HepG2 (cell line): Measurements from ENCODE around the gene DZANK1. TPM values are rescaled to one million over a fixed set of nuclear protein-coding genes. Genes with fewer than 3 reads are reported as not detected.

Source experiments
- ELF3 ChIP-seq: IDR thresholded peaks from 2 replicates; pipeline ENCODE4 v1.6.1; 2016; ENCODE audit warnings: missing genetic modification reagents, missing compliant biosample characterization
- ERF ChIP-seq: IDR thresholded peaks from 2 replicates; pipeline ENCODE4 v1.6.1; 2018; ENCODE audit warnings: missing biosample characterization, missing genetic modification reagents
- FOXO4 ChIP-seq: sonication (generic); formaldehyde crosslinking; conservative IDR thresholded peaks from 2 replicates; pipeline ENCODE4 v1.8.1; 2023; ENCODE audit warnings: missing genetic modification reagents
- HNF4A ChIP-seq: sonication (generic); formaldehyde crosslinking; IDR thresholded peaks from 2 replicates; pipeline ENCODE4 v1.4.0; 2020; ENCODE audit warnings: missing genetic modification reagents
- KDM4B ChIP-seq: sonication (generic); formaldehyde crosslinking; IDR thresholded peaks from 2 replicates; pipeline ENCODE4 v1.4.0; 2020; ENCODE audit warnings: missing genetic modification reagents
- KLF15 ChIP-seq: sonication (generic); formaldehyde crosslinking; IDR thresholded peaks from 2 replicates; pipeline ENCODE4 v1.8.1; 2023; ENCODE audit warnings: borderline replicate concordance, mild to moderate bottlenecking, inconsistent platforms, missing genetic modification reagents, mixed read lengths
- MAFK ChIP-seq, 2 experiments: IDR thresholded peaks in 1 of 2; conservative IDR thresholded peaks in 1 of 2; 2 replicates each; pipeline ENCODE4 v1.6.1; 2011; ENCODE audit warnings: improper control_type of control experiment in 2 of 2, low read length in 2 of 2
- MIER3 ChIP-seq: IDR thresholded peaks from 2 replicates; pipeline ENCODE4 v1.6.1; 2016; ENCODE audit warnings: missing compliant biosample characterization, borderline replicate concordance
- NAIF1 ChIP-seq: sonication (generic); formaldehyde crosslinking; IDR thresholded peaks from 2 replicates; pipeline ENCODE4 v1.5.0; 2020; ENCODE audit warnings: mild to moderate bottlenecking, missing genetic modification reagents, borderline replicate concordance
- NBN ChIP-seq: fragments of 450-650 bp; conservative IDR thresholded peaks from 2 replicates; pipeline ENCODE4 v1.6.1; 2017
- PITX1 ChIP-seq: sonication (generic); formaldehyde crosslinking; IDR thresholded peaks from 2 replicates; pipeline ENCODE4 v1.5.1; 2020; ENCODE audit warnings: mild to moderate bottlenecking, missing genetic modification reagents
- POLR2A ChIP-seq, 2 experiments: IDR thresholded peaks; 2 replicates each; pipeline ENCODE4 v1.6.1; 2011; ENCODE audit warnings: low read depth in 2 of 2, low read length in 2 of 2, mild to moderate bottlenecking in 1 of 2, moderate library complexity in 1 of 2; ENCODE audit not compliant: insufficient read depth in 1 of 2
- RAD51 ChIP-seq: fragments of 450-650 bp; IDR thresholded peaks from 2 replicates; pipeline ENCODE4 v1.6.1; 2016; ENCODE audit warnings: borderline replicate concordance
- RFX3 ChIP-seq: IDR thresholded peaks from 2 replicates; pipeline ENCODE4 v1.6.1; 2016; ENCODE audit warnings: missing biosample characterization, missing genetic modification reagents
- SOX13 ChIP-seq, 3 experiments: fragments of 450-650 bp in 1 of 3; sonication (generic) in 1 of 3; formaldehyde crosslinking in 1 of 3; IDR thresholded peaks in 2 of 3; conservative IDR thresholded peaks in 1 of 3; 2 replicates each; pipeline versions ENCODE4 v1.5.0 to v1.6.1; 2016 to 2020; ENCODE audit warnings: antibody characterized with exemption in 1 of 3, mild to moderate bottlenecking in 1 of 3, missing compliant biosample characterization in 1 of 3, missing genetic modification reagents in 1 of 3, moderate library complexity in 1 of 3
- SOX6 ChIP-seq, 2 experiments: fragments of 450-650 bp in 1 of 2; sonication (generic) in 1 of 2; formaldehyde crosslinking in 1 of 2; IDR thresholded peaks; 2 replicates each; pipeline versions ENCODE4 v1.4.0 to v1.6.1; 2017 to 2020; ENCODE audit warnings: antibody characterized with exemption in 1 of 2, mild to moderate bottlenecking in 1 of 2, missing genetic modification reagents in 1 of 2
- TRIM22 ChIP-seq: fragments of 450-650 bp; IDR thresholded peaks from 2 replicates; pipeline ENCODE4 v1.6.1; 2017
- ZNF333 ChIP-seq: sonication (generic); formaldehyde crosslinking; IDR thresholded peaks from 2 replicates; pipeline ENCODE4 v1.4.0; 2020; ENCODE audit warnings: mild to moderate bottlenecking, missing genetic modification reagents, borderline replicate concordance
- ZNF350 ChIP-seq: sonication (generic); formaldehyde crosslinking; IDR thresholded peaks from 2 replicates; pipeline ENCODE4 v1.4.0; 2020; ENCODE audit warnings: mild to moderate bottlenecking, low read depth, missing genetic modification reagents, borderline replicate concordance
- ZNF549 ChIP-seq: sonication (generic); formaldehyde crosslinking; IDR thresholded peaks from 2 replicates; pipeline ENCODE4 v1.5.0; 2020; ENCODE audit warnings: missing genetic modification reagents
- ZNF644 ChIP-seq: IDR thresholded peaks from 2 replicates; pipeline ENCODE4 v1.6.1; 2016; ENCODE audit warnings: low read depth
- ZNF646 ChIP-seq: sonication (generic); formaldehyde crosslinking; IDR thresholded peaks from 2 replicates; pipeline ENCODE4 v1.9.0; 2021; ENCODE audit warnings: mild to moderate bottlenecking, missing genetic modification reagents
- polyA plus RNA-seq, 8 experiments: library from polyadenylated mRNA; depleted of rRNA in 3 of 8; stranded (reverse) in 7 of 8; unstranded in 1 of 8; fragments of >200 nt; fragmentation: Illumina TruSeq in 4 of 8; extraction: Trizol in 4 of 8; gene quantifications; 2 replicates each; pipeline versions ENCODE4 v1.2.1 to v1.2.3, GENCODE V29; 2011 to 2016; ENCODE audit warnings: low read depth in 4 of 8, missing spikeins in 1 of 8, mixed read lengths in 1 of 8; ENCODE audit not compliant: insufficient read depth in 1 of 8
- total RNA-seq, 5 experiments: library from RNA; depleted of rRNA; stranded (reverse); fragments of >200 nt; fragmentation: Illumina TruSeq; extraction: Trizol; gene quantifications; 2 replicates each; pipeline ENCODE4 v1.2.3, GENCODE V29; 2016; ENCODE audit warnings: low read depth in 1 of 5

Gene DZANK1
- total and polyA plus RNA-seq, 2 of the 13 experiments (the other 11 are each of a cell fraction or from before 2014, with no cell fraction given), result 1.6 to 3.2 TPM

GRCh38 chr20:18428490-18429173 lies 38.2 kb downstream of the DZANK1 start (continued):
- TF ChIP-seq MIER3 (CRISPR knock-in tag), result no peak
- no peak for TF ChIP-seq PITX1 (CRISPR knock-in tag)
- TF ChIP-seq POLR2A (IDR thresholded peaks at IDR 0.05; ENCODE audit: insufficient read depth in 1 of 2, low read depth in 2 of 2, low read length in 2 of 2), result no peak
- no peak for TF ChIP-seq ELF3 (CRISPR knock-in tag)
- no peak for TF ChIP-seq SOX6 (IDR thresholded peaks at IDR 0.05)
- no peak for TF ChIP-seq SOX6 (CRISPR knock-in tag; IDR thresholded peaks at IDR 0.05)
- TF ChIP-seq ZNF646, result 0 out of 2 replicates have a peak, but pooled peaks have one; percentile 32
- TF ChIP-seq ZNF549, result no peak
- no peak for TF ChIP-seq FOXO4 (CRISPR knock-in tag)
- TF ChIP-seq NBN, result no peak
- no peak for TF ChIP-seq SOX13 (IDR thresholded peaks at IDR 0.05)
- TF ChIP-seq SOX13 (CRISPR knock-in tag; conservative IDR thresholded peaks at IDR 0.05 in 1 of 2, IDR thresholded peaks at IDR 0.05 in 1 of 2), result no peak
- no peak for TF ChIP-seq KDM4B
- TF ChIP-seq ERF (CRISPR knock-in tag), result 0 out of 2 replicates have a peak, but pooled peaks have one; percentile 22
- peak; percentile 34; the same call in 1 of the 2 replicates for TF ChIP-seq HNF4A (CRISPR knock-in tag)
- no peak for TF ChIP-seq RFX3 (CRISPR knock-in tag)
- peak; percentile 90 for TF ChIP-seq ZNF644
- TF ChIP-seq KLF15 (CRISPR knock-in tag), result no peak
- no peak for TF ChIP-seq MAFK (conservative IDR thresholded peaks at IDR 0.05 in 1 of 2, IDR thresholded peaks at IDR 0.05 in 1 of 2; ENCODE audit: low read length in 2 of 2)
- 0 out of 2 replicates have a peak, but pooled peaks have one; percentile 41 for TF ChIP-seq NAIF1 (CRISPR knock-in tag)
- TF ChIP-seq ZNF333 (CRISPR knock-in tag), result no peak
- no peak for TF ChIP-seq ZNF350 (CRISPR knock-in tag)
- no peak for TF ChIP-seq TRIM22
- TF ChIP-seq RAD51, result no peak
